Activated B cell treated with CpG ODN at 0.5 μM for 24 hours (primary cell): ENCODE data around the gene PDLIM3. TPM values are rescaled to one million over a fixed set of nuclear protein-coding genes. Genes with fewer than 3 reads are reported as not detected.

Experiments used
- ATAC-seq: fragments of 200-7000 bp; cut with Tn5 transposase; one replicate; pipeline ENCODE4 v1.10.0; 2021; ENCODE audit warnings: low read depth, mild to moderate bottlenecking, moderate library complexity
- CTCF ChIA-PET: fragments of 350-600 bp; sonication (Branson Sonifier 250); formaldehyde crosslinking; loops from one replicate; lab custom pipeline; 2021; ENCODE audit warnings: antibody characterized with exemption; lab: Charles Lee
- POLR2A ChIA-PET: fragments of 350-600 bp; sonication (Branson Sonifier 250); formaldehyde crosslinking; loops from one replicate; lab custom pipeline; 2021; ENCODE audit warnings: antibody characterized with exemption; lab: Charles Lee
- DNase-seq: peaks from one replicate; pipeline ENCODE4 v3.0.0; 2022
- H3K27ac Mint-ChIP-seq: one replicate; pipeline ENCODE4 v1.8.0; 2020; ENCODE audit warnings: mixed read lengths
- H3K27me3 Mint-ChIP-seq: one replicate; pipeline ENCODE4 v1.8.0; 2021; ENCODE audit warnings: mixed read lengths
- H3K36me3 Mint-ChIP-seq: one replicate; pipeline ENCODE4 v1.8.0; 2021; ENCODE audit warnings: low read depth, mixed read lengths
- H3K4me1 Mint-ChIP-seq: one replicate; pipeline ENCODE4 v1.8.0; 2021; ENCODE audit warnings: mixed read lengths
- H3K4me3 Mint-ChIP-seq: one replicate; pipeline ENCODE4 v1.8.0; 2020; ENCODE audit warnings: mild to moderate bottlenecking, mixed read lengths
- H3K9me3 Mint-ChIP-seq: one replicate; pipeline ENCODE4 v1.8.0; 2020; ENCODE audit warnings: mixed read lengths
- intact Hi-C: fragments of 100-400 bp; cut with micrococcal nuclease; formaldehyde crosslinking; loops from one replicate; pipeline ENCODE4 v1.15.1; 2024
- total RNA-seq: library from RNA; stranded (reverse); gene quantifications from 2 replicates; pipeline ENCODE4 v1.2.3, GENCODE V29; 2022
- TF ChIP-seq, protein P1 (sequence below): fragments of 200-600 bp; IDR thresholded peaks from one replicate; pipeline ENCODE4 v1.8.0; 2022; ENCODE audit warnings: antibody characterized with exemption, mild to moderate bottlenecking

Gene PDLIM3
- total RNA-seq, 1 donor from 2014 or later: 0.20 TPM

GRCh38 chr4:185467991-185468390 is 67.3 kb downstream of the PDLIM3 start:
- POLR2A ChIA-PET: interaction anchor here (0.8 kb wide), 1 partner anchor 72 kb away, joined by 3 read pairs; the partner anchor contains the start of gene LRP2BP
- H3K27me3 Mint-ChIP-seq: no peaks in the 10 kb centered on the region
- H3K9me3 Mint-ChIP-seq: no peaks in the 10 kb centered on the region
- CTCF ChIA-PET: no interaction called here
- peaks cover 2% of the 10 kb centered on the region for H3K36me3 Mint-ChIP-seq
- peaks cover 18% of the 10 kb centered on the region for H3K4me1 Mint-ChIP-seq
- no peak overlapping the region for H3K4me3 Mint-ChIP-seq
- no peak overlapping the region for H3K27ac Mint-ChIP-seq
- no peak for DNase-seq
- intact Hi-C loops: no loop called here
- no peak for ATAC-seq
- TF ChIP-seq, protein P1, sequence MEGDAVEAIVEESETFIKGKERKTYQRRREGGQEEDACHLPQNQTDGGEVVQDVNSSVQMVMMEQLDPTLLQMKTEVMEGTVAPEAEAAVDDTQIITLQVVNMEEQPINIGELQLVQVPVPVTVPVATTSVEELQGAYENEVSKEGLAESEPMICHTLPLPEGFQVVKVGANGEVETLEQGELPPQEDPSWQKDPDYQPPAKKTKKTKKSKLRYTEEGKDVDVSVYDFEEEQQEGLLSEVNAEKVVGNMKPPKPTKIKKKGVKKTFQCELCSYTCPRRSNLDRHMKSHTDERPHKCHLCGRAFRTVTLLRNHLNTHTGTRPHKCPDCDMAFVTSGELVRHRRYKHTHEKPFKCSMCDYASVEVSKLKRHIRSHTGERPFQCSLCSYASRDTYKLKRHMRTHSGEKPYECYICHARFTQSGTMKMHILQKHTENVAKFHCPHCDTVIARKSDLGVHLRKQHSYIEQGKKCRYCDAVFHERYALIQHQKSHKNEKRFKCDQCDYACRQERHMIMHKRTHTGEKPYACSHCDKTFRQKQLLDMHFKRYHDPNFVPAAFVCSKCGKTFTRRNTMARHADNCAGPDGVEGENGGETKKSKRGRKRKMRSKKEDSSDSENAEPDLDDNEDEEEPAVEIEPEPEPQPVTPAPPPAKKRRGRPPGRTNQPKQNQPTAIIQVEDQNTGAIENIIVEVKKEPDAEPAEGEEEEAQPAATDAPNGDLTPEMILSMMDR: no peak

DNA sequence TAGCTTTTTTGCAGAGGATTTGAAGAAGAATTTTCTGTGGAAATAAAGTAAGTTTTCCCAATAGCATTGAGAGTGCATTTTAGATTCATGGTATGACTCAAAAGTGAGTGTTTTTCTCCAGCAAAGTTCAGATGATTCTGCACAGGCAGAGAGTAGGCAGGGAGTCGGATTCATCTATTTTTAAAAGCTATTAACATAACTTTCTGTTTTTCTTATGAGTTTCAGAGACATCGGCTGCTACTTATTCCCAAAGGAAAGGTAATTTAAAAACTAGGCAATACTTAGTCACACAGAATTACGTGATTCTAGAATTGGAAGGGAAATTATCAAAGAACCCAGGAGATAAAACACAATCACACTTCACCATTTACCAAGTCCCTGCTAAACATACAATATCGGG is 68.2 kb downstream of the PDLIM3 start:
- H3K27me3 Mint-ChIP-seq: peaks cover under 1% of the 10 kb centered on the region
- CTCF ChIA-PET: no interaction called here
- peaks cover 2% of the 10 kb centered on the region for H3K36me3 Mint-ChIP-seq

GRCh38 chr4:185465707-185466106 is 69.6 kb downstream of the PDLIM3 start:
- intact Hi-C loops: no loop called here
- Mint-ChIP-seq H3K9me3 (no peaks in the 10 kb centered on the region), H3K27me3 (peaks cover 6% of the 10 kb centered on the region), H3K4me1 (peaks cover 12% of the 10 kb centered on the region), H3K4me3 (no peak overlapping the region), H3K27ac (no peak overlapping the region), H3K36me3 (no peaks in the 10 kb centered on the region)
- CTCF ChIA-PET: no interaction called here
- TF ChIP-seq, protein P1: no peak
- POLR2A ChIA-PET: no interaction called here
- ATAC-seq (no peak), DNase-seq (no peak)

More for the DNA sequence above, 68.2 kb downstream of the PDLIM3 start:
- intact Hi-C loops: no loop called here
- TF ChIP-seq, protein P1: no peak
- H3K27ac Mint-ChIP-seq: no peak overlapping the region
- H3K9me3 Mint-ChIP-seq: no peaks in the 10 kb centered on the region
- POLR2A ChIA-PET: no interaction called here
- no peak overlapping the region for H3K4me3 Mint-ChIP-seq
- no peak for ATAC-seq
- DNase-seq: no peak
- H3K4me1 Mint-ChIP-seq: peaks cover 16% of the 10 kb centered on the region

DNA sequence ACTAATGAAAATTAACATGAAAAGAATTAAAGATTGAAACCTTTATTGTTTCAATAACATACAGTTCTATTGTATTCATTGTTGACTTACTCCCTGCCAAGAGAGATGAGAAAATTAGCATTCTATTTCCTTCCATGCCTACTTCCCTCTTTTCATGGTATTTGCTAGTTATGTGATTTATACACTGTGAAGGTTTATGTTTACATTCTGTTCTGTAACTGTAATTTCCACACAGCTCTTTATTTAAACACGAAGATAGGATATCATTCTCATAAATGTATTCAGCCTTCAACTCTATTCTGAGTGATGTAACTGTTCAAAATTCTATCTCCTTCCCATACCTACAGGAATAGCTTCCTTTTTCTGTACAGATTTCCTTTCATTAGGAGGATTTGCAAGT is 70.4 kb downstream of the PDLIM3 start:
- Mint-ChIP-seq H3K4me3 (no peak overlapping the region), H3K27me3 (peaks cover 12% of the 10 kb centered on the region), H3K27ac (no peak overlapping the region), H3K9me3 (no peaks in the 10 kb centered on the region), H3K36me3 (no peaks in the 10 kb centered on the region), H3K4me1 (peaks cover 7% of the 10 kb centered on the region)
- CTCF ChIA-PET: no interaction called here
- TF ChIP-seq, protein P1: no peak
- POLR2A ChIA-PET: no interaction called here
- intact Hi-C loops: no loop called here
- no peak for ATAC-seq
- DNase-seq: no peak

DNA sequence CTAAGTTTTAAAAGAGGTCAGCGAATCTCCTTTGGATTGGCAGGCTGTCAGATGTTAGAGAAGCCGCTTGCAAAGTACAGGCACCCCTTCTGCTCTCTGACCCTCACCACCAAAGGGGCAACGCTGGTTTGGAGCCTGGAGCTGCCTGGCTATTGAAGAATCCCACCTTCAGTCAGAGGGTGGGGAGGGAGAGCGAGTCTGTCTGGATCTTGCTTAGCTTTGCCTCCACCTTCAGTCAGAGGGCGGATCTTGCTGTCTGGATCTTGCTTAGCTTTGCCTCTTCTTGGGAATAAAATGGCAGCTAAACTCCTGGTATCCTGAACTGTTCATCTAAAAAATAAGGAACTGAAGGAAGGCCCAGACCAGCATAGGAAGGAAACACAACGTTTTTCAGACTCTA is 71.1 kb downstream of the PDLIM3 start:
- intact Hi-C loops: no loop called here

More for the DNA sequence above, 71.1 kb downstream of the PDLIM3 start:
- H3K27ac Mint-ChIP-seq: no peak overlapping the region
- H3K27me3 Mint-ChIP-seq: peaks cover 18% of the 10 kb centered on the region
- ChIA-PET POLR2A (no interaction called here), CTCF (no interaction called here)
- H3K36me3 Mint-ChIP-seq: no peaks in the 10 kb centered on the region
- H3K4me3 Mint-ChIP-seq: no peak overlapping the region
- TF ChIP-seq, protein P1: no peak
- DNase-seq (no peak), ATAC-seq (no peak)
- no peaks in the 10 kb centered on the region for H3K4me1 Mint-ChIP-seq
- H3K9me3 Mint-ChIP-seq: no peaks in the 10 kb centered on the region
